ENCODE results near the gene CORO6.
A peak's percentile ranks its signal among the peaks of the same experiment; 100 is the strongest.

GRCh38 chr17:29613352-29613837, 9.3 kb downstream of the CORO6 start:
- TF ChIP-seq, protein P1, sequence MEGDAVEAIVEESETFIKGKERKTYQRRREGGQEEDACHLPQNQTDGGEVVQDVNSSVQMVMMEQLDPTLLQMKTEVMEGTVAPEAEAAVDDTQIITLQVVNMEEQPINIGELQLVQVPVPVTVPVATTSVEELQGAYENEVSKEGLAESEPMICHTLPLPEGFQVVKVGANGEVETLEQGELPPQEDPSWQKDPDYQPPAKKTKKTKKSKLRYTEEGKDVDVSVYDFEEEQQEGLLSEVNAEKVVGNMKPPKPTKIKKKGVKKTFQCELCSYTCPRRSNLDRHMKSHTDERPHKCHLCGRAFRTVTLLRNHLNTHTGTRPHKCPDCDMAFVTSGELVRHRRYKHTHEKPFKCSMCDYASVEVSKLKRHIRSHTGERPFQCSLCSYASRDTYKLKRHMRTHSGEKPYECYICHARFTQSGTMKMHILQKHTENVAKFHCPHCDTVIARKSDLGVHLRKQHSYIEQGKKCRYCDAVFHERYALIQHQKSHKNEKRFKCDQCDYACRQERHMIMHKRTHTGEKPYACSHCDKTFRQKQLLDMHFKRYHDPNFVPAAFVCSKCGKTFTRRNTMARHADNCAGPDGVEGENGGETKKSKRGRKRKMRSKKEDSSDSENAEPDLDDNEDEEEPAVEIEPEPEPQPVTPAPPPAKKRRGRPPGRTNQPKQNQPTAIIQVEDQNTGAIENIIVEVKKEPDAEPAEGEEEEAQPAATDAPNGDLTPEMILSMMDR (IDR thresholded peaks at IDR 0.05), result peak; percentile 93
- TF ChIP-seq EZH2 (IDR thresholded peaks at IDR 0.05; ENCODE audit: borderline replicate concordance, insufficient read depth, low read depth, low read length, poor library complexity, severe bottlenecking), result no peak
